Neutrophil (primary cell): ENCODE results near the gene KLHL18.

Experiments
- H3K27ac ChIP-seq: fragments of 200-600 bp; sonication (generic); 2 replicates; pipeline ENCODE4 v1.5.1; 2016; ENCODE audit warnings: mild to moderate bottlenecking, moderate library complexity
- H3K27me3 ChIP-seq: fragments of 200-600 bp; sonication (generic); 2 replicates; pipeline ENCODE4 v1.6.0; 2016; ENCODE audit warnings: mild to moderate bottlenecking
- H3K36me3 ChIP-seq: fragments of 200-600 bp; sonication (generic); 2 replicates; pipeline ENCODE4 v1.5.1; 2017
- H3K4me1 ChIP-seq, 2 experiments: fragments of 200-600 bp in 1 of 2; sonication (generic) in 1 of 2; 1 replicate in 1 of 2; 2 replicates in 1 of 2; pipeline versions ENCODE4 v1.5.1 to v1.6.1; 2013 to 2016; ENCODE audit warnings: low read depth in 1 of 2, low read length in 1 of 2, mild to moderate bottlenecking in 1 of 2, moderate library complexity in 1 of 2; ENCODE audit not compliant: control insufficient read depth in 1 of 2, insufficient read depth in 1 of 2
- H3K4me3 ChIP-seq, 2 experiments: fragments of 200-600 bp in 1 of 2; sonication (generic) in 1 of 2; 1 replicate in 1 of 2; 2 replicates in 1 of 2; pipeline ENCODE4 v1.5.1; 2013 to 2016; ENCODE audit warnings: low read depth in 1 of 2, low read length in 1 of 2, mild to moderate bottlenecking in 1 of 2, moderate library complexity in 1 of 2
- H3K9me3 ChIP-seq: fragments of 200-600 bp; sonication (generic); 2 replicates; pipeline ENCODE4 v1.5.1; 2016
- CTCF ChIP-seq: fragments of 200-600 bp; sonication (generic); IDR thresholded peaks from 2 replicates; pipeline ENCODE4 v1.5.1; 2016; ENCODE audit warnings: antibody characterized with exemption

The KLHL18 gene

GRCh38 chr3:47266709-47267489 is 15.8 kb upstream of the KLHL18 start:
- H3K27ac ChIP-seq = no peak overlapping the region
- no peak overlapping the region for H3K4me3 ChIP-seq
- no peaks in the 10 kb centered on the region for H3K9me3 ChIP-seq
- no peaks in the 10 kb centered on the region for H3K27me3 ChIP-seq
- peaks cover 0 to 3% of the 10 kb centered on the region in 2 experiments for H3K4me1 ChIP-seq
- TF ChIP-seq CTCF = no peak
- H3K36me3 ChIP-seq = no peaks in the 10 kb centered on the region

GRCh38 chr3:47267490-47267824 is 15.3 kb upstream of the KLHL18 start:
- no peak for TF ChIP-seq CTCF
- no peaks in the 10 kb centered on the region for H3K36me3 ChIP-seq
- no peaks in the 10 kb centered on the region for H3K27me3 ChIP-seq

GRCh38 chr3:47270526-47270925 is 12.2 kb upstream of the KLHL18 start:
- peaks cover 0 to 3% of the 10 kb centered on the region in 2 experiments for H3K4me1 ChIP-seq
- no peak overlapping the region for H3K27ac ChIP-seq
- H3K36me3 ChIP-seq = no peaks in the 10 kb centered on the region
- no peak for TF ChIP-seq CTCF
- H3K27me3 ChIP-seq = no peaks in the 10 kb centered on the region
- no peaks in the 10 kb centered on the region for H3K9me3 ChIP-seq
- H3K4me3 ChIP-seq = no peak overlapping the region

More at GRCh38 chr3:47267490-47267824, 15.3 kb upstream of the KLHL18 start:
- Histone ChIP-seq H3K27ac (no peak overlapping the region), H3K9me3 (no peaks in the 10 kb centered on the region), H3K4me3 (no peak overlapping the region), H3K4me1 (peaks cover 0 to 3% of the 10 kb centered on the region in 2 experiments)

GRCh38 chr3:47273564-47273963 is 9.2 kb upstream of the KLHL18 start:
- H3K27me3 ChIP-seq = no peaks in the 10 kb centered on the region
- TF ChIP-seq CTCF = no peak
- H3K4me1 ChIP-seq = peaks cover 0 to 3% of the 10 kb centered on the region in 2 experiments
- no peaks in the 10 kb centered on the region for H3K36me3 ChIP-seq
- H3K9me3 ChIP-seq = no peaks in the 10 kb centered on the region
- H3K4me3 ChIP-seq = no peak overlapping the region
- no peak overlapping the region for H3K27ac ChIP-seq

GRCh38 chr3:47274652-47275051 is 8.1 kb upstream of the KLHL18 start:
- TF ChIP-seq CTCF = no peak

More at GRCh38 chr3:47274652-47275051, 8.1 kb upstream of the KLHL18 start:
- Histone ChIP-seq H3K27ac (no peak overlapping the region), H3K27me3 (no peaks in the 10 kb centered on the region), H3K4me1 (peaks cover 0 to 3% of the 10 kb centered on the region in 2 experiments), H3K9me3 (no peaks in the 10 kb centered on the region), H3K4me3 (no peak overlapping the region), H3K36me3 (no peaks in the 10 kb centered on the region)
